ENCODE data around the gene LCN10. TPM values are rescaled to one million over a fixed set of nuclear protein-coding genes. Genes with fewer than 3 reads are reported as not detected.
A peak's percentile ranks its signal among the peaks of the same experiment; 100 is the strongest.

The LCN10 gene
- total RNA-seq, 5 donors from 2014 or later (not counting 1 experiment from before 2014, with no cell fraction given) = 1.3 to 2.8 (median 2.2) TPM

- CTCF ChIA-PET = no interaction called here
- peaks cover 0 to 18% of the 10 kb centered on the region in 2 donors for H3K27me3 Mint-ChIP-seq
- Histone ChIP-seq H3K27me3 (replicated peaks in 1 of 2; ENCODE audit: control insufficient read depth in 2 of 2, extremely low read depth in 1 of 2, insufficient read depth in 2 of 2, low read length in 1 of 2) (peaks cover 0 to 44% of the 10 kb centered on the region in 2 experiments), H3K4me1 (ENCODE audit: control insufficient read depth in 1 of 2, extremely low read depth in 1 of 2, insufficient read depth in 2 of 2, low read length in 2 of 2) (peaks cover 0 to 18% of the 10 kb centered on the region in 2 experiments), H3K4me3 (ENCODE audit: control insufficient read depth in 1 of 2, extremely low read depth in 1 of 2, low read length in 1 of 2) (no peak overlapping the region), H3K36me3 (ENCODE audit: control insufficient read depth in 2 of 2, extremely low read depth in 1 of 2, insufficient read depth in 1 of 2, low read length in 1 of 2) (no peaks in the 10 kb centered on the region), H3K9me3 (no peaks in the 10 kb centered on the region), H3K27ac (ENCODE audit: low read length) (no peak overlapping the region)
- POLR2A ChIA-PET = no interaction called here
- H3K4me1 Mint-ChIP-seq = peaks cover 0 to 7% (median 4%) of the 10 kb centered on the region in 3 donors
- H3K4me3 Mint-ChIP-seq = no peak overlapping the region
- WGBS (ENCODE audit: insufficient coverage) = 88% methylated on average over 8 of the region's 15 CpGs
- no peak for ATAC-seq (replicated peaks in 1 of 4)
- no peaks in the 10 kb centered on the region for H3K9me3 Mint-ChIP-seq
- DNase-seq = no peak
- no peak overlapping the region for H3K27ac Mint-ChIP-seq
- H3K36me3 Mint-ChIP-seq = no peaks in the 10 kb centered on the region
Measured at GRCh38 chr9:136690806-136691261, 51.9 kb downstream of the LCN10 start.

DNA sequence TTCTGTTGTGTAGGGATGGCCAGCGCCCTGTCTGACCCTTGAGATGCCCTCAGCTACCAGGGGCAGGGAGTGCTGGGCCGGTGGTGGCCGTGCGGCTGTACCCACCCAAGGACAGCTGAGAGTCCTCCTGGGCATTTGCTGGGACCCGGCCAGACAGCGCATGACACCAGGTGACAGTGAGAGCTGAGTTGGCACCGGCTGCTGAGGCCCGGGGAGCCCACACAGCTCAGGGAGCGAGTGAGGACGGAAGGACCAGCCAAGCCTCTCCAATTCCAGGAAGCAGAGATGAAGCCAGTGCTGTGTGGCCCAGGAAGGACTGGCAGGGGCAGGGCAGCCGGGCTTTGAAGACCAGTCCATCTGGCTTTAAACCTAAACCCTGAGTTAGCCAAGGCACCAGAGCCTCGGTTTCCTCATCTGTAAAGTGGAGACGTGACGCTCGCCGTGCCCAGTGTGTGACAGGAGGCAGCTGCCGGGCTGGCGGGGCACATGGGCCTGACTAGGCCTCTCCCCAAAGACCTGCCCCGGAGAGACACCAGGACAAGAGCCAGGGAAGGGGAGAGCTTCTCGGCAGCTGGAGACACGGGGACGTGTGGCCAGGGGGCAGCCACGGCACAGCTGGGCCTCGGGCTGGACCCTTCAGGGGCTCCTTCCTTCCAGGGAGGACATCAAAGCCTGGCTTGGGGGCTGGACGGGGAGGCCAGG lies 52.5 kb downstream of the LCN10 start:
- WGBS (ENCODE audit: insufficient coverage) = 91% methylated on average over 25 of the region's 25 CpGs
- no peaks in the 10 kb centered on the region for H3K9me3 Mint-ChIP-seq
- ATAC-seq (replicated peaks in 1 of 4) (no peak), DNase-seq (no peak)
- ChIA-PET POLR2A (interaction anchor here in 1 of 2 donors (0.7 kb wide), 1 partner anchor 11 kb away, joined by 7 read pairs; no protein-coding TSS in a partner anchor), CTCF (no interaction called here)
- H3K4me1 Mint-ChIP-seq = peaks cover 2 to 8% (median 6%) of the 10 kb centered on the region in 3 donors
- Histone ChIP-seq H3K36me3 (ENCODE audit: control insufficient read depth in 2 of 2, extremely low read depth in 1 of 2, insufficient read depth in 1 of 2, low read length in 1 of 2) (no peaks in the 10 kb centered on the region), H3K4me1 (ENCODE audit: control insufficient read depth in 1 of 2, extremely low read depth in 1 of 2, insufficient read depth in 2 of 2, low read length in 2 of 2) (peaks cover 0 to 20% of the 10 kb centered on the region in 2 experiments), H3K9me3 (no peaks in the 10 kb centered on the region), H3K27me3 (replicated peaks in 1 of 2; ENCODE audit: control insufficient read depth in 2 of 2, extremely low read depth in 1 of 2, insufficient read depth in 2 of 2, low read length in 1 of 2) (peaks cover 0 to 38% of the 10 kb centered on the region in 2 experiments), H3K27ac (ENCODE audit: low read length) (no peak overlapping the region), H3K4me3 (ENCODE audit: control insufficient read depth in 1 of 2, extremely low read depth in 1 of 2, low read length in 1 of 2) (no peak overlapping the region)
- no peaks in the 10 kb centered on the region for H3K36me3 Mint-ChIP-seq
- no peak overlapping the region for H3K27ac Mint-ChIP-seq
- no peak overlapping the region for H3K4me3 Mint-ChIP-seq
- H3K27me3 Mint-ChIP-seq = peaks cover 0 to 18% of the 10 kb centered on the region in 2 donors

- H3K4me1 ChIP-seq (ENCODE audit: control insufficient read depth in 1 of 2, extremely low read depth in 1 of 2, insufficient read depth in 2 of 2, low read length in 2 of 2) = peaks cover 0 to 20% of the 10 kb centered on the region in 2 experiments
- H3K4me1 Mint-ChIP-seq = peaks cover 2 to 8% (median 6%) of the 10 kb centered on the region in 3 donors
- WGBS (ENCODE audit: insufficient coverage) = 85% methylated on average over 5 of the region's 7 CpGs
- DNase-seq (no peak), ATAC-seq (replicated peaks in 1 of 4) (no peak)
- peaks cover 0 to 15% of the 10 kb centered on the region in 2 donors for H3K27me3 Mint-ChIP-seq
- no peaks in the 10 kb centered on the region for H3K36me3 Mint-ChIP-seq
- H3K9me3 Mint-ChIP-seq = no peaks in the 10 kb centered on the region
- peak overlapping the region; percentile 24 to 53 (median 47) for H3K4me3 Mint-ChIP-seq
- H3K4me3 ChIP-seq (ENCODE audit: control insufficient read depth in 1 of 2, extremely low read depth in 1 of 2, low read length in 1 of 2) = no peak overlapping the region
- H3K27me3 ChIP-seq (replicated peaks in 1 of 2; ENCODE audit: control insufficient read depth in 2 of 2, extremely low read depth in 1 of 2, insufficient read depth in 2 of 2, low read length in 1 of 2) = peaks cover 0 to 33% of the 10 kb centered on the region in 2 experiments
- H3K9me3 ChIP-seq = no peaks in the 10 kb centered on the region
- no peaks in the 10 kb centered on the region for H3K36me3 ChIP-seq (ENCODE audit: control insufficient read depth in 2 of 2, extremely low read depth in 1 of 2, insufficient read depth in 1 of 2, low read length in 1 of 2)
- CTCF ChIA-PET = no interaction called here
- POLR2A ChIA-PET = interaction anchor here in 1 of 2 donors (0.7 kb wide), 1 partner anchor 492 kb away, joined by 3 read pairs; no protein-coding TSS in a partner anchor
- H3K27ac Mint-ChIP-seq = no peak overlapping the region
- H3K27ac ChIP-seq (ENCODE audit: low read length) = no peak overlapping the region
Measured at GRCh38 chr9:136689108-136689460, 53.7 kb downstream of the LCN10 start.

DNA sequence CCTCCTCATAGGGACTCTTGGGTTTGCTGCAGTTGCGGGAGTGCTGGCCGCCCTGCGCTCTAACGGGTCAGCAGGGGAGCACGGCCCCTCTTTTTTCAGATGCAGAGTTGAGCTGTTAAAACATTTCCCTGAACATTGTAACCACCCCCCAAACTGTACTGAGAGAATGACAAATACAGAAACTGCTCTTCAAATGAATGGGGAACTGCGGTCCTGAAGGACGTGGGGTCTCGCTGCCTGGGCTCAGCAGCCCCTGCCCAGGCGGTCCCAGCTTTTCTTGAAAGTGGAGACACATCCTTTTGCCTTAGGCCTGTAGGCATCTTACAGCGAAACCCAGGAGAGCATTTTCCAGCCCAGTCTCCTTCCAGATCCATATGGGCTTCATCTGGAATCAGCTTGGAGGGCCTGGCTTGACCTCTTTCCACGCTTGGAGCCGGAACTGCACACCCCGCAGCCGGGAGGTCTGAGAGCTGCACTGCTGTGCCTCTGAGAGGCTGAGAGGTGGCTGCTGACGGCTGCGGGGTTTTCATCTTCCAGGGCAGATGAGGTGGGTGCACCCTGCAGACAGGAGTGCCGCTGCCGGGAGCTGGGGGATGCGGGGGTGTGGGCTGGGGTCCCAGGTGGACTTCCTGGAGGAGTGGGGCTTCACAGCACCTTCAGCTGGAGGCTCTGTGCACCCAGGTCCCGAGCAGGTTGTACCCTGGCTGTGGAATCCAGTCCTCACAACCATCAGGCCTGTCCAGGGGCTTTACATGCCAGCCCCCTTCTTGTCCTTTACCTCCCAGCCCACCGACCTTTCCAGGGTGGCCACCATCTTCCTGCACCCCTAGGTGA lies 54.2 kb downstream of the LCN10 start:
- ATAC-seq (replicated peaks in 1 of 4) (no peak), DNase-seq (no peak)
- Histone ChIP-seq H3K27ac (ENCODE audit: low read length) (no peak overlapping the region), H3K27me3 (replicated peaks in 1 of 2; ENCODE audit: control insufficient read depth in 2 of 2, extremely low read depth in 1 of 2, insufficient read depth in 2 of 2, low read length in 1 of 2) (peaks cover 0 to 29% of the 10 kb centered on the region in 2 experiments), H3K36me3 (ENCODE audit: control insufficient read depth in 2 of 2, extremely low read depth in 1 of 2, insufficient read depth in 1 of 2, low read length in 1 of 2) (no peaks in the 10 kb centered on the region), H3K9me3 (no peaks in the 10 kb centered on the region), H3K4me1 (ENCODE audit: control insufficient read depth in 1 of 2, extremely low read depth in 1 of 2, insufficient read depth in 2 of 2, low read length in 2 of 2) (peaks cover 0 to 20% of the 10 kb centered on the region in 2 experiments), H3K4me3 (ENCODE audit: control insufficient read depth in 1 of 2, extremely low read depth in 1 of 2, low read length in 1 of 2) (no peak overlapping the region)
- 69% methylated on average over 13 of the region's 21 CpGs for WGBS (ENCODE audit: insufficient coverage)
- peak overlapping the region; percentile 32 to 54 (median 47) for H3K4me3 Mint-ChIP-seq
- no peaks in the 10 kb centered on the region for H3K36me3 Mint-ChIP-seq
- peak overlapping the region in 1 of 2 donors; percentile 22 for H3K27ac Mint-ChIP-seq
- no peaks in the 10 kb centered on the region for H3K9me3 Mint-ChIP-seq
- ChIA-PET POLR2A (no interaction called here), CTCF (interaction anchor here in 1 of 2 donors (1.1 kb wide), 1 partner anchor 202 kb away, joined by 4 read pairs; no protein-coding TSS in a partner anchor)
- peaks cover 0 to 15% of the 10 kb centered on the region in 2 donors for H3K27me3 Mint-ChIP-seq
- H3K4me1 Mint-ChIP-seq = peaks cover 2 to 8% (median 6%) of the 10 kb centered on the region in 3 donors

Other genes with a start within 250 kb of the LCN10 start
- 10 to 100 TPM; 50.1 to 96.1 (median 84.1) TPM for gene NOTCH1, start 196.9 kb downstream of the LCN10 start, total RNA-seq
- gene EGFL7, start 80.0 kb downstream of the LCN10 start, total RNA-seq = 1 to 10 TPM in 3 of 5 donors, under 1 TPM in 2; 0.43 to 1.9 (median 1.1) TPM
- 10 to 100 TPM in 4 of 5 donors, 1 to 10 TPM in 1; 6.5 to 13.0 (median 12.1) TPM for gene AGPAT2, start 55.5 kb downstream of the LCN10 start, total RNA-seq
- 1 to 10 TPM in 1 of 5 donors, under 1 TPM in 4; 0.25 to 2.1 (median 0.77) TPM for gene DIPK1B, start 30.4 kb downstream of the LCN10 start, total RNA-seq
- not detected for gene LCN6, start 5.6 kb upstream of the LCN10 start, total RNA-seq
- under 1 TPM in 1 of 5 donors, not detected in 4; 0.16 TPM for gene LCN8, start 15.3 kb upstream of the LCN10 start, total RNA-seq
- gene LCN15, start 21.6 kb upstream of the LCN10 start, total RNA-seq = not detected
- gene TMEM141, start 48.4 kb upstream of the LCN10 start, total RNA-seq = 10 to 100 TPM; 24.4 to 53.5 (median 45.8) TPM
- gene CCDC183, start 53.4 kb upstream of the LCN10 start, total RNA-seq = 1 to 10 TPM; 1.9 to 2.9 (median 2.3) TPM
- 10 to 100 TPM; 60.5 to 86.7 (median 82.8) TPM for gene RABL6, start 65.0 kb upstream of the LCN10 start, total RNA-seq
- 1 to 10 TPM; 2.1 to 7.5 (median 5.1) TPM for gene AJM1, start 99.5 kb upstream of the LCN10 start, total RNA-seq
- 10 to 100 TPM; 23.3 to 56.8 (median 43.5) TPM for gene PHPT1, start 106.5 kb upstream of the LCN10 start, total RNA-seq
- gene MAMDC4, start 109.4 kb upstream of the LCN10 start, total RNA-seq = 10 to 100 TPM in 1 of 5 donors, 1 to 10 TPM in 4; 3.0 to 10.7 (median 7.1) TPM
- 100 to 1,000 TPM; 236 to 314 (median 297) TPM for gene EDF1, start 123.4 kb upstream of the LCN10 start, total RNA-seq
- gene TRAF2, start 143.6 kb upstream of the LCN10 start, total RNA-seq = 10 to 100 TPM; 20.9 to 38.7 (median 33.7) TPM
- gene FBXW5, start 201.8 kb upstream of the LCN10 start, total RNA-seq = 100 to 1,000 TPM in 3 of 5 donors, 10 to 100 TPM in 2; 60.9 to 161 (median 145) TPM
- 1 to 10 TPM; 1.7 to 3.8 (median 3.2) TPM for gene C8G, start 202.3 kb upstream of the LCN10 start, total RNA-seq
- gene LCN12, start 209.3 kb upstream of the LCN10 start, total RNA-seq = 1 to 10 TPM; 1.1 to 3.3 (median 2.2) TPM
- 10 to 100 TPM in 4 of 5 donors, 1 to 10 TPM in 1; 9.6 to 56.6 (median 26.4) TPM for gene PTGDS, start 234.6 kb upstream of the LCN10 start, total RNA-seq
- gene LCNL1, start 240.1 kb upstream of the LCN10 start, total RNA-seq = 1 to 10 TPM in 3 of 5 donors, under 1 TPM in 2; 0.29 to 2.2 (median 1.3) TPM
- 100 to 1,000 TPM in 4 of 5 donors, 10 to 100 TPM in 1; 81.3 to 173 (median 127) TPM for gene PAXX, start 249.5 kb upstream of the LCN10 start, total RNA-seq